ENCODE measurements around the gene HYOU1. TPM values are rescaled to one million over a fixed set of nuclear protein-coding genes. Genes with fewer than 3 reads are reported as not detected.

HYOU1 gene
- total RNA-seq, 4 donors from 2014 or later = 46.4 to 131 (median 61.0) TPM

DNA sequence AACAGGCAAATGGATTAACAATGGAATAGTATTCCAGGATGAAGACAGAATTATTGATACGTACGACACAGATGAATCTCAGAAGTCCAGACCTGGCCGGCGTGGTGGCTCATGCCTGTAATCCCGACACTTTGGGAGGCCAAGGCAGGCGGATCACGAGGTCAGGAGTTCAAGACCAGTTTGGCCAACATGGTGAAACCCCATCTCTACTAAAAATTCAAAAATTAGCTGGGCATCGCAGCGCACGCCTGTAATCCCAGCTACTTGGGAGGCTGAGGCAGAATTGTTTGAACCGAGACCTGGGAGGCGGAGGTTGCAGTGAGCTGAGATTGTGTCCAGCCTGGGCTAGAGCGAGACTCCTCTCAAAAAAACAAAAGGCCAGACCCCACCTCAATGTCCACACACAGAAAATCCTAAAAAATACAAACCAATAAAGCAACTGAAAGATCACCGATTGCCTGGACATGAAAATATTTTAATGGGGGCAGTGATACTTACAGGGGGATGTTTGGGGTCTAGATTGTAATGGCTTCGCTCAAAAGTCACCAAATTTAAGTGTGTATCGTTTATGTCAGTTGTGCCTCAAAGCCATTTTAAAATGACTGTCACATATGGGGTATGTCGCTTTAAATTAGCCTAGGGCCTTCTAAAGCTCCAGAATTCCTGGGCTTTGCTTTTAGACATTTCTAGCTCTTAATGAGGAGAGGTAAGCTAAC is 42.6 kb downstream of the HYOU1 start:
- peaks cover 0 to 53% (median 16%) of the 10 kb centered on the region in 4 donors for H3K36me3 ChIP-seq
- in situ Hi-C loops (cut with MboI; ENCODE audit: low pct_ligation_motif_present in 1 of 4, low pct_unique_long_range_greater_than_20kb in 1 of 4, low sequenced_read_pairs in 3 of 4) (no loop called here), intact Hi-C loops (cut with DNase I; ENCODE audit: low total_unique reads) (no loop called here)
- peaks cover 8 to 24% (median 21%) of the 10 kb centered on the region in 4 donors for H3K4me1 ChIP-seq
- H3K9me3 ChIP-seq = no peaks in the 10 kb centered on the region
- H3K27ac ChIP-seq = no peak overlapping the region
- no peak for TF ChIP-seq POLR2A (IDR thresholded peaks at IDR 0.05)
- TF ChIP-seq, protein P1, sequence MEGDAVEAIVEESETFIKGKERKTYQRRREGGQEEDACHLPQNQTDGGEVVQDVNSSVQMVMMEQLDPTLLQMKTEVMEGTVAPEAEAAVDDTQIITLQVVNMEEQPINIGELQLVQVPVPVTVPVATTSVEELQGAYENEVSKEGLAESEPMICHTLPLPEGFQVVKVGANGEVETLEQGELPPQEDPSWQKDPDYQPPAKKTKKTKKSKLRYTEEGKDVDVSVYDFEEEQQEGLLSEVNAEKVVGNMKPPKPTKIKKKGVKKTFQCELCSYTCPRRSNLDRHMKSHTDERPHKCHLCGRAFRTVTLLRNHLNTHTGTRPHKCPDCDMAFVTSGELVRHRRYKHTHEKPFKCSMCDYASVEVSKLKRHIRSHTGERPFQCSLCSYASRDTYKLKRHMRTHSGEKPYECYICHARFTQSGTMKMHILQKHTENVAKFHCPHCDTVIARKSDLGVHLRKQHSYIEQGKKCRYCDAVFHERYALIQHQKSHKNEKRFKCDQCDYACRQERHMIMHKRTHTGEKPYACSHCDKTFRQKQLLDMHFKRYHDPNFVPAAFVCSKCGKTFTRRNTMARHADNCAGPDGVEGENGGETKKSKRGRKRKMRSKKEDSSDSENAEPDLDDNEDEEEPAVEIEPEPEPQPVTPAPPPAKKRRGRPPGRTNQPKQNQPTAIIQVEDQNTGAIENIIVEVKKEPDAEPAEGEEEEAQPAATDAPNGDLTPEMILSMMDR (IDR thresholded peaks at IDR 0.05) = no peak
- no peak for TF ChIP-seq POLR2AphosphoS5 (IDR thresholded peaks at IDR 0.05)
- no peak for TF ChIP-seq EP300 (IDR thresholded peaks at IDR 0.05; ENCODE audit: low read depth)
- no peaks in the 10 kb centered on the region for H3K27me3 ChIP-seq
- no peak overlapping the region for H3K4me3 ChIP-seq
- WGBS, 2 donors (ENCODE audit: low coverage in 1 of 2) = 93 to 100% methylated on average over 4 to 17 of the region's 17 CpGs
- no peak for DNase-seq

DNA sequence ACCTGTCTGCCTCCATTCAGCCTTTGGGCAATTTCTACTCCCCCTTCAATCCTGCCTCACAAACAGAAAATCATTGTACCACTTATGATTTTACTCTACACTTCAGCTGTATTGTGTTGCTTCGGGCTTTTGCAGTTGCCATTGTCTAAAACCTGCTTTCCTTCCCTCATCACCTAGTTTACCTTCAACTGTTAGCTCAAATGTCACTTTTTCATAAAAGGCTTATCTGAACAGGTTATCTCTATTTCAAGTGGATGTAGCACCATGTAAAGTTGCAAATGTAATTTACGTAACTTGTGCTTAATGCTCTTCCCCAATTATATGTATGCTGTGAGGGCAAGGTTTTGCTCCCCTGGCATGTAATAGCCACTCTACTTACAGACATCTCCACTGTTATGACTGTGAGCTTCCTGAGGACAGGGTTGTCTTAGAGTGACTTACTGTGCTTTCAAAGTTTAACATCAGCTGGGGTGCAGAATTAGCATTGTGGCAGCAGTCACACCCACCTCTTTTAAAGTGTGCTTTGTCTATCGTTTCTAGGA is 44.3 kb downstream of the HYOU1 start:
- in situ Hi-C loops (cut with MboI; ENCODE audit: low pct_ligation_motif_present in 1 of 4, low pct_unique_long_range_greater_than_20kb in 1 of 4, low sequenced_read_pairs in 3 of 4) = no loop called here
- intact Hi-C loops (cut with DNase I; ENCODE audit: low total_unique reads) = no loop called here

DNA sequence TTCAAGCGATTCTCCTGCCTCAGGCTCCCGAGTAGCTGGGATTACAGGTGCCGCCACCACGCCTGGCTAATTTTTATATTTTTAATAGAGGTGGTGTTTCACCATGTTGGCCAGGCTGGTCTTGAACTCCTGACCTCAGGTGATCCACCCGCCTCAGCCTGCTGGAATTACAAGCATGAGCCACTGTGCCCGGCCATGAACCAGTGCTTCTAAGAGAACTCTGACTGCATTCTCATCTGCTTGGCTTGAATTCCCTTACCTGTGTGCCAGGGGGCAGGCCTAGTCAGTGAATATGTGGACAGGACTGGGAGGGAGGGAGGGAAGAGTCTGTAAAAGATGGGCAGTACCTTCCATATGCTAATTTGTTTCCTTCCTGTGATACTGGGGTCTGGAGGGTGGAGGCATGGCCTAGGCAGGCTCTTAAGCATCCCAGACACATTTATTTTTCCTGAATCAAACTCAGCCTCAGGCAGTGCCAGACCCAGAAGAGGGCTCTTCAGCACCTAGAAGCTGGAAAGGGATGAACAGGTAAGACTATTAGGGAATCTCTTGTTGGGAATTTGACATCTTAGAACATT is 45.4 kb downstream of the HYOU1 start:
- no peaks in the 10 kb centered on the region for H3K27me3 ChIP-seq
- 86% methylated on average over 6 of the region's 6 CpGs; no CpG with 5 or more reads in 1 of the 2 donors for WGBS, 2 donors (ENCODE audit: low coverage in 1 of 2)
- intact Hi-C loops (cut with DNase I; ENCODE audit: low total_unique reads) (no loop called here), in situ Hi-C loops (cut with MboI; ENCODE audit: low pct_ligation_motif_present in 1 of 4, low pct_unique_long_range_greater_than_20kb in 1 of 4, low sequenced_read_pairs in 3 of 4) (no loop called here)
- H3K27ac ChIP-seq = no peak overlapping the region
- no peak overlapping the region for H3K4me3 ChIP-seq
- H3K9me3 ChIP-seq = no peaks in the 10 kb centered on the region
- TF ChIP-seq POLR2AphosphoS5 (IDR thresholded peaks at IDR 0.05) = no peak
- TF ChIP-seq EP300 (IDR thresholded peaks at IDR 0.05; ENCODE audit: low read depth) = no peak
- TF ChIP-seq, protein P1 (IDR thresholded peaks at IDR 0.05) = no peak
- TF ChIP-seq POLR2A (IDR thresholded peaks at IDR 0.05) = no peak
- no peak for DNase-seq
- peaks cover 2 to 12% (median 9%) of the 10 kb centered on the region in 4 donors for H3K4me1 ChIP-seq
- H3K36me3 ChIP-seq = peaks cover 0 to 69% (median 19%) of the 10 kb centered on the region in 4 donors

More for the DNA sequence above, 44.3 kb downstream of the HYOU1 start:
- H3K9me3 ChIP-seq = no peaks in the 10 kb centered on the region
- TF ChIP-seq POLR2AphosphoS5 (IDR thresholded peaks at IDR 0.05) (no peak), POLR2A (IDR thresholded peaks at IDR 0.05) (no peak), EP300 (IDR thresholded peaks at IDR 0.05; ENCODE audit: low read depth) (no peak)
- TF ChIP-seq, protein P1 (IDR thresholded peaks at IDR 0.05) = no peak
- WGBS, 2 donors (ENCODE audit: low coverage in 1 of 2) = 81 to 88% methylated on average over 3 of the region's 3 CpGs
- peaks cover 0 to 57% (median 16%) of the 10 kb centered on the region in 4 donors for H3K36me3 ChIP-seq
- no peaks in the 10 kb centered on the region for H3K27me3 ChIP-seq
- no peak overlapping the region for H3K27ac ChIP-seq
- DNase-seq = no peak
- no peak overlapping the region for H3K4me3 ChIP-seq
- H3K4me1 ChIP-seq = peaks cover 8 to 22% (median 19%) of the 10 kb centered on the region in 4 donors

DNA sequence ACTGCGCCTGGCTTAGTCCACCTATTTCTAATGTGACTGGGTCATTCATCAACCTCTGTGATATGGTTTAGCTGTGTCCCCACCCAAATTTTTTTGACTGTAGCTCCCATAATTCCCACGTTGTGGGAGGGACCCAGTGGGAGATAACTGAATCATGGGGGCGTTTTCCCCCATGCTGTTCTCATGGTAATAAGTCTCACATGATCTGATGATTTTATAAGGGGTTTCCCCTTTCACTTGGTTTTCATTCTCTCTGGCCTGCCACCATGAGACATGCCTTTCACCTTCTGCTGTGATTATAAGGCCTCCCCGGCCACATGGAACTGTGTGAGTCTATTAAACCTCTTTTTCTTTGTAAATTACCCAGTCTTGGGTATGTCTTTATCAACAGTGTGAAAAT is 50.3 kb downstream of the HYOU1 start:
- intact Hi-C loops (cut with DNase I; ENCODE audit: low total_unique reads) = no loop called here
- TF ChIP-seq POLR2AphosphoS5 (IDR thresholded peaks at IDR 0.05) = no peak
- no peak for TF ChIP-seq EP300 (IDR thresholded peaks at IDR 0.05; ENCODE audit: low read depth)
- TF ChIP-seq POLR2A (IDR thresholded peaks at IDR 0.05) = no peak
- TF ChIP-seq, protein P1 (IDR thresholded peaks at IDR 0.05) = no peak
- Histone ChIP-seq H3K27me3 (no peaks in the 10 kb centered on the region), H3K36me3 (peaks cover 0 to 47% (median 11%) of the 10 kb centered on the region in 4 donors), H3K9me3 (no peaks in the 10 kb centered on the region), H3K4me1 (no peaks in the 10 kb centered on the region), H3K27ac (no peak overlapping the region), H3K4me3 (no peak overlapping the region)
- in situ Hi-C loops (cut with MboI; ENCODE audit: low pct_ligation_motif_present in 1 of 4, low pct_unique_long_range_greater_than_20kb in 1 of 4, low sequenced_read_pairs in 3 of 4) = no loop called here
- 88 to 90% methylated on average over 4 of the region's 4 CpGs for WGBS, 2 donors (ENCODE audit: low coverage in 1 of 2)
- no peak for DNase-seq
